DMS53 treated with DMSO at 0.1 percent for 48 hours (cell line): ENCODE data around the gene SPATA2L.
"Not testable (repeated sequence)": the region's sequence is repeated elsewhere in the genome, so short reads cannot be mapped to it uniquely, and the experiment has no call there.

Experiments
- DNase-seq: peaks from one replicate; lab custom pipeline; 2025; ENCODE audit not compliant: unreplicated experiment; lab: John Stamatoyannopoulos, UW

The SPATA2L gene

DNA sequence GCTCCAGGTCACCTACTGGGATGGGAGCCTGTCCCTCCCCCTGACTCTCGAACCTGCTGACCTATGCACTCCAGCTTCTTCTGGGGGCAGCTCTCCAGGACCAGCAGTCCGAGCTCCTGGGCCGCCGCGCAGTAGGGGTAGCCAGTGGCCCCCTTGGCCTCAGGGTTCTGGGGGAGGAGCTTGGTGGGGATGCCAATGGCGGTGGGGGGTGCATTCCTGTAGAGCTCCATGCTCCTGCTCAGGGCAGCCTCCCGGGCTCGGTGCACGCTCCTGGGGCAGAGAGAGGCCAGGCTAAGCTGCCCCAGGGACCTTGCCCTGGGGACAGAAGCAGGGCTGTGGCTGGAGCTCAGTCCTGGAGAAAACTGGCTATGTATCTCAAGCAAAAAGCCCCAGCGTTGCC lies 7.7 kb upstream of the SPATA2L start:
- DNase-seq: no peak

- DNase-seq: no peak
Observed at GRCh38 chr16:89708481-89708931, 7.0 kb upstream of the SPATA2L start.

DNA sequence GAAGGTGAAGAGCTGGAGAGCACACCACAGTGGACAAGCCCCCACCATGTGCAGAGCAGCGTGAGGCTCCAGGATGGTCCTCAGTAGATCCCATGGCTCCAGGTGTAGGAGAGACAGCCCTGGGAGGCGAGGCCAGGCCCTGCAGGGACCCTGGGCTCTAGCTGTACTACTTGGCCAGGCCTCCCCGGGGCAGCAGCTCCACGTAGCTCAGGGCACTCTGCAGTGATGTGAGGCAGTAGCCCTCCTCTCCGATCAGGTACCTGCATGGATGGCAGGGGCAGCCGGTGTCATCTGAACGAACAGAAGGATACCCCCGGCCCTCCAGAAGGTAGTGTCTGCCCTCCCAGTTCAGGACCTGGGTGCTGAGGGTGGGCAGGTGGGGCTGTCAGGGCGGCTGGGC lies 6.2 kb upstream of the SPATA2L start:
- no peak for DNase-seq

DNA sequence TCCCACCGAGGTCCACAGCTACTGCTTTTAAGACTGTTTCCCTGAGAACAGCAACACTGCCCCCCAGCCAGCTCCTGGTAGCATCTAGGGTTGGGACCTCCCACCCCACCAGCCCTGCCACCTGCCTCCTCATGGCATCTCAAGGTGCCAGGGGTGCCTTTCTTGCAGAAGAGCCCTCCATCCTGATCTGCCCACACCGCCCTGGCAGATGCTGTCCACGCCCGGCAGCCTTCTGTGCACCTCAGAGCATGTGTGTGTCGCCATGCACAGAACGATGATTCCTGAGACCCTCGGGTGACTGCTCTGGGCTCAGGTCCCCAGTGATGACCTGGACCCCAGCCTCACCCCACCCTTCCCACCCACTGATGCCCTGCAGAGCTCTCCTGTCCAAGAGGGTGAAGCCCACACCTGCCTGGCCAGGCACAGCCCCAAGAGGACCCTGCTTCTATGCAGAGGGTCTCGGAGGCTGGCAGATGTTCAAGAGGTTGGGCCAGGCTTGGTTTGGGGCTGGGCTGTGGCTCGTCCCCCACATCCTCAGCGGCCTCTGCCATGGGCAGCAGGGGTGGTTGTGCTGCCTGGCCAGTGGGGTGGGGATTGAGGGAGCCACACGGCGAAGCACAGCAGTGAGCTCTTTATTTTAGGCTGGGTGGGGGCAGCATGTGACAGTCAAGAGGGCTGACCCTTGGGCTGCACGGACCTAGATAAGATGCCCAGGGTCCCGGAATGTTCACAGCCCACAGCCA lies 5.2 kb upstream of the SPATA2L start:
- no peak for DNase-seq

GRCh38 chr16:89705006-89705405 lies 3.5 kb upstream of the SPATA2L start:
- DNase-seq: no peak

GRCh38 chr16:89704281-89704680 lies 2.8 kb upstream of the SPATA2L start:
- DNase-seq: no peak

DNA sequence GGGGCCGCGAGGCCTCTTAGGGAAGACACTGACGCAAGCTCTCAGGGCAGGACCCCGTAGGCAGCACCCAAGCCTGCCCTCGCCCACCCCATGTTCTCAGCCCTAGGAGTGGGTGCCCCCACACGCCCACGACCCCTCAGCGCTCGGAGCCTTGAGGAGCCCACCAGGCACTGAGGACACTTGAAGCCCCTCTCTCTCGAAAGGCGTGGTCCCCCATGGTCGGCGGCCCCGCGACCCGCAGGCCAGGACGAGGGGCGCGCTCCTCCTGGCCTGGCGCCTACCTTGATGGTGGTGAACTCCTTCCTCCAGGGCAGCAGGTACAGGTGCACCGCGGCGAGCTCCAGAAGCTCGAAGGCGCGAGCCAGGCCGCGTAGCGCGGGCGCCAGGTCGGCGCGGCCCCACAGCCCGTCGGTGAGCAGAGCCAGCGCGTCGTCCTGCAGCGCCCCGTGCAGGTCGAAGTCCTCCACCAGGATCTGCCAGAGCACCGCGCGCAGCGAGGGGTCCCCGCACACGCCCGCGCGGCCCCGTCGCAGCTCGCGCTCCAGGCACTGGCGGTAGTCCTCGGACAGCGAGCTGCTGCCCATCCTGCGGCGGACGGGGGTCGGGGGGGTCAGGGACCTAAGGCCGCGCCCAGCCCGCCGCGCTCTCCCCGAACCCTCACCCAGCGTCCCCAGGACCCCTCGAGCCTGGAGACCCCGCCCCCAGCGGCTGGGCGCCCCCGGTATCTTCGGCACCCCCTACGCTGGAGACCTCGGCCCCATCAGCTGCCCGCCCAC lies 668 bp downstream of the SPATA2L start:
- DNase-seq: peak; percentile 26

GRCh38 chr16:89700100-89700648 lies 1.3 kb downstream of the SPATA2L start:
- DNase-seq: peak; percentile 96

- DNase-seq: not testable (repeated sequence)
Observed at GRCh38 chr16:89699629-89700099, 1.8 kb downstream of the SPATA2L start.

DNA sequence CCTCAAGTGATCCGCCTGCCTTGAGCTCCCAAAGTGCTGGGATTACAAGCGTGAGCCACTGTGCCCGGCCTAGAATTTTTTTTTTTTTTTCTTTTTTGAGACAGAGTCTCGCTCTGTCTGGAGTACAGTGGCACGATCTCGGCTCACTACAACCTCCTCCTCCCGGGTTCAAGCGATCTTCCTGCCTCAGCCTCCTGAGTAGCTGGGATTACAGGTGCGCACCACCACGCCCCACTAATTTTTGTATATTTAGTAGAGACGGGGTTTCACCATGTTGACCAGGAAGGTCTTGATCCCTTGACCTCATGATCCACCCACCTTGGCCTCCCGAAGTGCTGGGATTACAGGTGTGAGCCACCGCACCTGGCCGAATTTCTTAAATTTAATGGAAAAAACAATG lies 2.8 kb downstream of the SPATA2L start:
- DNase-seq: not testable (repeated sequence)

DNA sequence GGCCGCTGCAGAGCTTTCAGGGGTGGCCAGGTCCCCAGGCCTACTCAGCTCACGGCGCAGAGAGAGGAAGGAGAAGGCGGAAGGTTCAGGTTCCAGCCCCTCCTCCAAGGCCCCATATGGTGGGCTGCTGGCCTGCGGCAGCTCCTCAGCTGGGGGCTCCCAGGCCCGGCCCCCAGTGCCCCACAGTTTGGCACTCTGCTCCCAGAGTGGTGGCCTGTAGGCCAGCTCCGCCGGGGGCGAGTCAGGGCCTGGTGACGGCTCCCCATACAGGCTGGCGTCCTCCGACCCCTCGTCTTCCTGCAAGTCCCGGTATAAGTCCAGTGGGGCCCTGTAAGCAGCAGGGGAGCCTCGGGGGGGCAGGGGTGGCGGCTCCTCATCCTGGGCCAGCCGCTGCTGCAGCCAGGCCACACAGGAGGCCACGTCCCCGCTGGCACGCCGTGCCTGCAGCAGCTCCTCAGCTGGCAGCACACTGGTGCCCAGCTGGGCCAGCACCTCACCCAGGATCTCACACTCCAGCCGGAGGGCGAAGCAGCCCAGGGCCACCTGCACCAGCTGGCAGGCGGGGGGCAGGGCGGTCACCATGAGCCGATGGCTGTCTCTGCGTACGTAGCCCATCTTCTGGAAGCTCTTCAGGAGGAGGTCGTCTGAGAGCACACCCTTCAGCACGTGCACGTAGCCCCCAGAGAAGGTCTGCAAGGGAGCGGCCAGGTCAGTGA lies 3.7 kb downstream of the SPATA2L start:
- DNase-seq: no peak

DNA sequence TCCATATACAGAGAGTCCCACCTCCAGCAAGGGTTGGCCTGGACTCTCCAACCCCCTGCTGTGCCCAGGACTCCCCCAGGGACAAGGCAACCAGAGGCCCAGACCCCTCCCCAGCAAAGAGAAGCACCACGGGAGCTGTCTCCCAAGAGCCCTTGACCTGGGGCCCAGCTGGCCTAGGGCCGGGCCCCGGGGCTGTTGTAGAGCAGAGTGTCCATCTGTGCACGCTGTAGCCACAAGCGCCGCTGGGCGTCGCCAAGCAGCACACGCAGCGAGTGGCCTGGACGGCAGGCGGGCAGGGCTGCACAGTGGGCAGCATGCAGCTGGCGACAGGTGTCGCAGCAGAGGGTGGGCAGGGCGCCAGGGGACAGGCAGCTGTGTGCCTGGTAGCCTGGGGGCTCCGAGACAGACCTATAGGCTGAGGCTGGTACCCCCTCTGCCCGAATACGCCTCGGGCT lies 4.3 kb downstream of the SPATA2L start:
- no peak for DNase-seq

DNA sequence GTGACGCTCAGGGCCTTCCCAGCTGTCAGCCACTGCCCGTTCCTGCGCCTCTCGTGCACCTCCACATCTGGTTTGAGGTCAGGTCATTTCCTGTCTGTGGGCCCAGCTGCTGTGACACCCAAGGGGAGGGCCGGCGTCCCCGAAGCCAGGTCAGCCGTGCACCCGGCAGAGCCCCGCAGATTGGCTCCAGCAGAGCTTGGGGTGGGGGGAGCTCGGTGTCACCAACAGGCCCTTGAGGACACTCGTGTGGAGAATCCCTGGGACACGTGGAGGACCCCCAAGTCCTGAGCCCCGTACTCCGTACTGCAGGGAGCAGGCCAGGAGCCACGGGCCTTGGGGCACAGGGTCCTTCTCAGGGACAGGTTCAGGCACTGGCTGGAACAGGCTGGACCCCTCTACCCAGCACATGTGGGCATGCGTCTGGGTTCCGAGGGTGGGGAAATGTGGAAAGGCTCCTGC lies 4.8 kb downstream of the SPATA2L start:
- no peak for DNase-seq

DNA sequence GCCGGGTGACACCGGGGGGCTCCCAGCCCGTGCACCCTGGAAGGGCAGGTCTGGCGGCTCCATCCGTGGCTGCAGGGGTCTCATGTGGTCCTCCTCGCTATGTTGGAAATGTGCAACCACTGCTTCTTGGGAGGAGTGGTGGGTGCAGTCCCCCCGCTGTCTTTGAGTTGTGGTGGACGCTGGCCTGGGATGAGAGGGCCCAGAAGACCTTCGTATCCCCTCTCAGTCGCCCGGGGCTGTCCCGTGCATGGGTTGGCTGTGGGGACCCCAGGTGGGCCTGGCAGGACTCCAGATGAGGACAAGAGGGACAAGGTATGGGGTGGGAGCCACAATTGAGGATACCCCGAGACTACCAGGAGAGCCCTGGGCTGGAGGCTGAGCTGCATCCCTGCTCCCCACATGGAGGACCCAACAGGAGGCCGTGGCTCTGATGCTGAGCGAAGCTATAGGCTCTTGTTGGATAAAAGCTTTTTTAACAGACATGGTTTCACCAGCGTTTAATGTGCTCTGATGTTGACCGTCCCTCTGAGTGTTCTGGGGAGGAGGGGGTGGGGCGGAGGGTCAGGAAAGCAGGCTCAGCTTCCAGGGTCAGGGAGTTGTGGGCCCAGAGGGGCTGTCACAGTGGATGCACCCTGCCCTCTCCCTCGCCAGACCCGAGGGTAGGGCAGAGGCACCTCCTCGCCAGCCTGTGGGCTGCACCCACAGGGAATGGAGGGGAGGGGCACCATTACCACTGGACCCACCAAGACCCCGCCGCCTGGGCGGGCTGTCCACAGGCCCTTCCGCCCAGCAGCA lies 5.4 kb downstream of the SPATA2L start:
- DNase-seq: no peak

DNA sequence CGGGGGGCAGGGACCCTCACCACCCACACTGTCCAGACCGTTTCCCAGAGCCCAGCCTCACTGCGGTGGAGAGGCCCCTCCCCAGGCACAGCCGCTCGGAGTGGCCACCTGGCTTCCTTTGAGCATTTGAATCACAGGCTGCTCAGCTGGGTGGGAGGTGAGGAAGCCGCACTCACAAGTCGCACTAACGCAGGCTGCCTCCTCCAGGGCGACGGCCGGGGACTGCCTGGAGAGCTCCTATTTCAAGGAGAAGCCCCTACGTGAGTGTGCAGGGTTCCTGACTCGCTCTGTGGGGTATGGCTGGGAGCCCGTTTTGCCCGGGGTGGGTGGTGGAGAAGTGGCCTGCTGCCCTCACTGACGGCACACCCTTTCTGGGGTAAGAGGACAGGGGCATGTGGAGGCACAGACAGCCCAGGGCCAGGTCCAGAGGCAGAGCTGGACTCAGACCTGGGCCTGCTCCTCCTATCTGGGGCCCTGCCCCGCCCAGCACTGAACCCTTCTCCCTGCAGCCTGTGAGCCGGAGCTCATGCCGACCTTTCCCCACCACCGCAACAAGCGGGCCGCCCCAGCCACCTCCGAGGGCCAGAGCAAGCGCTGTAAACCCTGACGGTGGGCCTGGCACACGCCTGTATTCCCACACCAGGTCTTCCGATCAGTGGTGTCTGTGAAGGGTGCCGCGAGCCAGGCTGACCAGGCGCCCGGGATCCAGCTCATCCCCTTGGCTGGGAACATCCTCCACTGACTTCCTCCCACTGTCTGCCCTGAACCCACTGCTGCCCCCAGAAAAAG lies 6.2 kb downstream of the SPATA2L start:
- DNase-seq: no peak

DNA sequence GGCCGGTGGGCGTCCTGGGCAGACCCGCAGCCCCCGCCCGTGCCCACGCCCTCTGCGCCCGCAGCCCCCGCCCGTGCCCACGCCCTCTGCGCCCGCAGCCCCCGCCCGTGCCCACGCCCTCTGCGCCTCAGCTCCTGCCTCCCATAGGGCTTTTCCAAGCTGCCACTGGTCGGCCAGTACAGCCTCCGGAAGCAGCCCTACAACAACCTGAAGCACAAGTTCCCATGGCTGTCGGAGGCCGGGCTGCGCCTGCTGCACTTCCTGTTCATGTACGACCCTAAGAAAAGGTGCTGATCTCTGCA lies 6.8 kb downstream of the SPATA2L start:
- DNase-seq: not testable (repeated sequence)

GRCh38 chr16:89693931-89694783 lies 7.3 kb downstream of the SPATA2L start:
- no peak for DNase-seq

DNA sequence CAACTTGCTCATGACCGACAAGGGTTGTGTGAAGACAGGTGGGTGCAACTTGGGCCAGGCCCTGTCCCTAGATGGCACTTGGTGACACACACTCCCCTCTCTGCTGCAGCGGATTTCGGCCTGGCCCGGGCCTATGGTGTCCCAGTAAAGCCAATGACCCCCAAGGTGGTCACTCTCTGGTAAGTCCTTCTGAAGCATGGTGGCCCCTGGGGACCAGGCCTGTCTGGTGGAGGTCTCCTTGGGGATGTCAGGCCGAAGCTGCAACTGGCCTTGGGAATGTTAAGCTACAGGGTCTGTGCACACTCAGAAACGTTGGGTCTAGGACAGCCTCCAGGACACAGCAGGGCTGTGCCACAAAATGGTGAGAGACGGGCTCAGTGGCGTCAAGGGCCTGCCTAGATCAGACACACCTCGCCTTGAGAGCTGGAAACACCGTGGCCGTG lies 8.2 kb downstream of the SPATA2L start:
- no peak for DNase-seq
